GM19397 (cell line): ENCODE data around the gene SULF2.

ENCODE experiments used
- ATAC-seq: cut with Tn5 transposase; IDR thresholded peaks from one replicate; pipeline ENCODE4 v1.9.1; 2021; ENCODE audit warnings: mild to moderate bottlenecking, moderate library complexity; ENCODE audit not compliant: unreplicated experiment

SULF2 gene

DNA sequence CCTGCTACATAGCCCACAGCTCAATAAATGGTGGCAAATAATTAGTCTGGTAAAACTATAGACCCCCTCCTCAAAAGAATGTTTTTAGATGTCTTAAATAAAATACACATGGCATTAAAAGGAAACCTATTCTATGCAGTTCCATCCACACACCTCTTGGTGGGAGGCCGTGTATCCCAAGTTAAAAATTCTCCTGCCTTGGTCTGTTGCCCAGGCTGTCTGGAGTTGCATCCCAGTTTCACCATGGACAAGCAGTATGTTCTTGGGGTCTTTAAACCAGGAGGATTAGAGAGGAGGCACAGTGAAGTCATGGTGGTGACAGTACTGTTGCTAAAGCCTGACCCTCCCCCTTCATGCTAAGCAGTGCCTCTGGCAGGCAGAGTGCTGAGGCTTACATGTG lies 95.5 kb downstream of the SULF2 start:
- no peak for ATAC-seq

DNA sequence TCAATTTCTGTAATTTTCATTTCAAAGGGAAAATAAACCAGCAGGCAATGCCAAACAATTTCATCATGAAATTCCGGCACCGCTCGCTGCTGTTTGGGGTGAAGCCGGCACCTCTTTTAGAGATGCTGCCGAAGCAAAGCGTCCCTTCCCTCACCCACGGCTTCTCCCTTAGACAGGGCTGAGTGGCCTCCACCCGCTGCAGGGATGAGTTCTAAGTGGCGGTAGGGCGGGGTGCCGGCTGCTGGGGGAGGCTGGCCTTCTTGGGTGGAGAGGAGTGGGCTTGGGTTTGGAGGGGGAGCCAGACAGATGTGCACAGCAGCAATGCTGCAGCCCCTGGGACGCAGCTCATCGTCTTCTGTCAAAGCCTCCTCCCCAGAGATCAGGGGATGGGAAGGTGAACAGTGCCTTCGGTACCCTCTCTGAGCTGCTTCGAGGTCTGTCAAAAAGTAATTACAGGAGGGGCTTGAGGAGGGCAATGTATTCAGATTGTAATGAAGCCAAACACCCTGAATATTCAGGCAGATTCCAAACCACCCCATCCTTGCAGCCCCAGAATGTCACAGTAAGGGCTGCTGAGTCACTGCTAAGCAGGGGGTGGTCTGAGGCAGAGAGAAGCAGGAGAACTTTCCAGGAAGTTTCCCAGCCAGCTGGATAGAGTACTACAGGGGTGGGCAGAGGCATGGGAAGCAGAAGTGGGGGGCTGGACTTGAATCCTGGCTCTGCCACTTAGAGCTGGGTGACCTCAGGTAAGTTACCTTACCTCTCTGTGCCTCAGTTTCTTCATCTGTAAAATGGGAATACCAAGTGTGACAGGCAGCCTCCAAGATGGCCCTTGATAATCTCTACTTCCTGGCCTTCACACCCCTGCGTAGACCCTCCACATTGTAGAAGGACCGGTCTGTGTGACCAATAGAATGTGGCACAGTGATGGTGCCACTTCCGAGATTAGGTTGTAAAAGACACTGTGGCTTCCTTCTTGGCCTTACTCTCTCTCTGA lies 96.6 kb downstream of the SULF2 start:
- ATAC-seq: no peak

DNA sequence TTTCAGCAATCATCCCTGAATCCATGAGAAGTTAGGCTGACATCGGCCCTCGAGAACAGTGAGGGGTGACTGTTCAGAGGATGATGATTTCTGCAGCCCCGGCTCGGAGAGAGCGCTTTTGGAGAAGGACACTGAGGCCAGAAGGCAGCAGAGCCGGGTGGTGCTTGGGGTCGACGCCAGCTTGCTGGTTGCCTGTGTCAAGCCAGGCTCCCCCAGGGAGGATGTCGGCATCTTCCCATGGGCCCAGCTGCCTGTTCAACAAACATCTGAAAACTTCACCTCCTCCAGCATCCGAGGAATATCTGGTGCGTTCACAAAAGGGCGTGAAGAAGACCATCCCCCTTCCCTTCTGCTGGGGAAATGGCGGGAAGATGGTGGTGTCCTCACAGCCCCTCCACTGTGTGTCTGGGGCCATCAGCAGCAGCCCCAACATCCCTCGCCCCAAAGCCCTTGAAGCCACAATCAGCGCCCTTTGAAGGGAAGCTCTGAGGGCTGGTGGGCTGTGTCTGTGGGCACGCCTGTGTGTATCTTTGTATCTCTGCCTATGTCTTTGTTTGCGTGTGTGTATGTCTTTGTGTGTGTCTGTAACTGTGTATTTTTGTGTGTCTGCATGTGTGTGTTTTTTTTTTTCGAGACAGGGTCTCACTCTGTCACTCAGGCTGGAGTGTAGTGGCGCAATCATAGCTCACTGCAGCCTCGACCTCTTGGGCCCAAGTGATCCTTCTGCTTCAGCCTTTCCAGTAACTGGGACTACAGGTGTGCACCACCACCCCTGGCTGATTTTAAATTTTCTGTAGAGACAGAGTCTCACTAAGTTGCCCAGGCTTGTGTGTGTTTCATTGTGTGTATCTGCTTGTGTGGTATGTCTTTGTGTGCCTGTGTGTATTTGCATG lies 97.9 kb downstream of the SULF2 start:
- no peak for ATAC-seq

DNA sequence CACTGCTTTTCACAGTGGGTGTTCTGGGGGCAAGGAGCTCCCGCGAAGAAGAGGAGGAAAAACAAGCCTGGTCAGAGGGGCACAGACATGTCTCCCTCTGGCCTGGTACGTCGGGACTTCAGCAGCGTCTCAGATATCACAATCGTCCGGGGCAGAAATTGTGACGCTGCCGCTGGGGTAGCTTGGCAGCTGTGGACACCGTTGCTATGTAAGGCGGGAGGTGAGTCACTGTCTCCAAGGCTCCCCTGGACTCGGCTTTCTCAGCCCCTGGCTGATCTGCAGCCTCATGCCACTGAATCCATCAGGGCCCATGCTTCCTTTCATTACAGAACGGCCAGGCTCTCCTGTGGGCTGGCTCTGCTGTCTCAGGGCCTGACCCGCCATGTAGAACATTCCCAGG lies 98.7 kb downstream of the SULF2 start:
- ATAC-seq: no peak

DNA sequence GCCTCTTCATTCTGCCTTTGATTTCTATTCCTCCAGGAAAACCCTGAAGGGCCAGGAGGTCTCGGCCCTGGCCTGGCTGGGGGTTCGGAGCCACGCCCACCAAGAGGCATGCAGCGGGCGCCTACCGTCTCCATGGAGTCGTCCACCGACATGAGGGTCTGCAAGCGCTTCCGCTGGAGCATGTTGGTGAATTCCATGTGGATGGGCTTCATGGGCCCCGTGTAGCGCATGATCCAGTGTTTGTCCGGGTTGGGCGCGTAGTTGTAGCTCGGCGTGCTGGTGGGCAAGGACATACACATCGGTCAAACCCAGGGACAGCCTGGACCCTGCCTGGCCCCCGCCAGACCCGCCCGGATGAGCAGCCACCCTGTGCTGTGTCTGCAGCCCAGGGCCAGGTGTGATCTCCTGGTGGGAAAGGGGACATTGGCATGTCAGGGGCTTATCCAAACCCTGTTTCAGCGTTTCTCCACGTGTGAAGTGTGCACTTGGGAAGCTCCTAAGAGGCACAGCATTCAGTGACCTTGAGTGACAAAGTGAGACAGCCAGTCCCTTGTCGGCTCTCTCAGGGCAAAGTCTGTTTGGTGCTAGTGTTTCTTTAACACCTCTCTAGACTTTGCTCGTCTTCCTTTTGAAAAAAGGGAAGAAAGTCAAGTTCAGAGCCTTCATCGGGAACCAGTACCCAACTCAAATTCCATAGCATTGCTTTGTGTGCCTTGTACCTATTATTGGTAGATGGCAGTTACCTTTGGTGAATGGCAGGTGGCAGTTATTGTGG lies 100.8 kb downstream of the SULF2 start:
- ATAC-seq: no peak

DNA sequence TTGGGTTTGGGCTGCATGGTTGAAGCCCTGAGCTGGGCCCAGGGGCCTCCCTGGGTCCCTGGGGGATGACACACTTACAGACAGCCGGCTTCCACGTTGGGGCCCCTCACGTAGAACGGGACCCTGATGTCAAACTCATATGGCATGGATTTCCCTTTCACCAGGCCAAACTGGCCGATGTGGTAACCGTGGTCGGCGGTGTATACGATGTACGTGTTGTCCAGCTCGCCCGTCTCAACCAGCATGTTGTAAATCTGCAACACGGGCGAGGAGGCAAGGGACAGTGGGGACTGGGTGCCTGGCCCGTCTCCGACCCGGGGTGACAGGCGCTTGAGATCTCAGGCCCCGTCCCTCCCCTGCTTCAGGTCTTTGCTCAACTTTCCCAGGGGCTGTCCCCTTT lies 102.4 kb downstream of the SULF2 start:
- no peak for ATAC-seq

DNA sequence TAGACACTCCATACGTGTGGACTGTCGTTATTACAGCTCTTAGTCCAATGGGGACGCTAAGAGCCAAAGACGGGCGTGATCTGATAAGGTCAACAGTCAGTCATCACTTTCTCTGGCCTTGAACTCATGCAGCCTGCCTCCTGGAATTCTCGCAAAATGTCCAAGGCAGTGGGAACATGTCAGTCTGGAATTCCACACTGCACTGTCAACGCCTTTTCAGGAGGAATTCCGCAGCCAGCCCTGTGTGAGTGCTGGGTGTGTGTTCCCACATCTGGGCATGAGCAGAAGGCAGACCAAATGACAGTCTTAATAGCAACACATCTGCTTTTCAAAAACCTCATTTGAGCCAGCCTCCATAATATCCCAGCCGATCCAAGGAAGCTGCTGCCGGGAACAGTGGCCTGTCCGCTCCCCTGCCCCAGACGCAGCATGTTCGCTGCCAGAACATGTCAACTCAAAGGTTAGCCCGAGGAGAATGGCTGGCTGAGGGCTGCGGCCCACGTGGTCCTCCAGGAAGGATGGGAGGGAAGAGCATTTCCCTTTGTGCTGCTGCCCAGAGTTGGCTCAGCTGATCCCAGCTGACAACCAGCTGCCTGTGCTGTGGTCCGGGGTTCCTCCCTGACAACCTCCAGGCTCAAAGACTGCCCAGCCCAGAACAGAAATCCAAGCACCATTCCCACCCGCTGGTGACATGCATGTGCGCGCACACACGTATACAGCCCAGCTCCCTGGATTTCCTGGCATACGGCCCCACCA lies 103.1 kb downstream of the SULF2 start:
- no peak for ATAC-seq

DNA sequence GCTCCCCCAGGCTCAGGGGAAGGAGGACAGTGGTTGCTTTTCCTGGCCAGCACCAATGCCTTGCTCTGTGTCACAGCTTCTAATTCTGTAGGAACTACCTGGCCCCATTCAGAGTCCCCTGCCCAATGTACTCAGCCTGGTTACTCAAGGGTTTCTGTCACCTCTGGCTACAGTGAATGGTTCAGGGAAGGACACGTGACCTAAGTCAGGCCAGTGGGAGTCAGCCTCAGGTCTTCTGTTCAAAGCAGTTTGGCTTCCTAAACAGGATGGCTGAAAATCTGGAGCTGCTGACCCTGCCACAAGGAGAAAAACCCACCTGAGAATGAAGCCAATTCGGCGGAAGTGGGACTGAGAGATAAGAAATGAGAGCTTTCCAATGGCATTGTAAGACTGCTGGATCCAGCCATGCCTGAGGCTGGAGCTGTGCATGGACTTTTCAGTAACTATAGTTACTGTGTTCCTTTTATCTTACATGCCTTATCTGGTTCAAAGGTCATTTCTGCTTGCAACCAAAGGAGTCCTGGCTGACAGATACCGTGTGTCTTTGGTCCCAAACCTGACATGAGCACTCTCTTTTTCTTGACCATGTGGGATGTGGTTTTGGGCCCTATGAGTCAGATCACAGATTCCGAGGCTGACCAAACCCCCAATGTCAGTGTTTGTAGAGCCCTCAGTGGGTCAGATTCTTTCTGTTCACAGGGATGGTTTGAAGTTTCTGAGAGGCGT lies 104.3 kb downstream of the SULF2 start:
- ATAC-seq: no peak

DNA sequence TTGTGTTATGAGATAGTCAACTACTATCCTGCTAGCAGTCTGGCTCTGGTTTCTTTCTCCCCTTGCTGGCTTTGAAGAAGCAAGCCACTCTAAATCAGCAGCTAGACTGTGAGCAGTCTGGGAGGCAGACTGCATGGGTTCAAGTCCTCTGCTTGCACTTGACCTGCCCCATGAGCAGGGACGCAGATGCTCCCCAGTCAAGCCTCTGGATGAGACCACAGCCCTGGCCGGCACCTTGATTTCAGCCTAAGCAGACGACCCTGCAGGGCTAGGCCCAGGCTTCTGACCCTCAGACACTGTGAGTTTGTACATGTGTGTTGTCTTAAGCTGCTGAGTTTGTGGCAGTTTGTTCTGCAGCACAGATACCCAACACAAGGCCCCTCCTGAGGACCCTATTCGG lies 105.8 kb downstream of the SULF2 start:
- no peak for ATAC-seq

DNA sequence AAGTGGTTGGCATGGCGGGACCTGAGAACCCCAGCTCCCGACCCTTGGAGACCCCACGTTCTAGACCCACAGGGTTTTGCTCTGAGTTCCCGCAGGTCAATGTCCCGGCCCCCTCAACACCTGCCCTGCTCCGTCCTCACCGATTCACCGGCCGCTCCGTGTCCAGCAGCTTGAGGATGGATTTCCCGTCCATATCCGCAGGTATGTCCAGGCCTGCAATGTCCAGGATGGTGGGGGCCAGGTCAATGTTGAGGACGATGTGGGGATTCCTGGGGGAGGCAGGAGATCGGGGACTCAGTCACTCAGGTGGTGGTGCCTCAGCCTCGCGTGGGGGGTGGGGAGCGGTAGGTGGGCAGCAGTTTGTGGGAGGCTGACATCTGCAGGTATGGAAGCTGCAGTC lies 106.7 kb downstream of the SULF2 start:
- ATAC-seq: no peak

DNA sequence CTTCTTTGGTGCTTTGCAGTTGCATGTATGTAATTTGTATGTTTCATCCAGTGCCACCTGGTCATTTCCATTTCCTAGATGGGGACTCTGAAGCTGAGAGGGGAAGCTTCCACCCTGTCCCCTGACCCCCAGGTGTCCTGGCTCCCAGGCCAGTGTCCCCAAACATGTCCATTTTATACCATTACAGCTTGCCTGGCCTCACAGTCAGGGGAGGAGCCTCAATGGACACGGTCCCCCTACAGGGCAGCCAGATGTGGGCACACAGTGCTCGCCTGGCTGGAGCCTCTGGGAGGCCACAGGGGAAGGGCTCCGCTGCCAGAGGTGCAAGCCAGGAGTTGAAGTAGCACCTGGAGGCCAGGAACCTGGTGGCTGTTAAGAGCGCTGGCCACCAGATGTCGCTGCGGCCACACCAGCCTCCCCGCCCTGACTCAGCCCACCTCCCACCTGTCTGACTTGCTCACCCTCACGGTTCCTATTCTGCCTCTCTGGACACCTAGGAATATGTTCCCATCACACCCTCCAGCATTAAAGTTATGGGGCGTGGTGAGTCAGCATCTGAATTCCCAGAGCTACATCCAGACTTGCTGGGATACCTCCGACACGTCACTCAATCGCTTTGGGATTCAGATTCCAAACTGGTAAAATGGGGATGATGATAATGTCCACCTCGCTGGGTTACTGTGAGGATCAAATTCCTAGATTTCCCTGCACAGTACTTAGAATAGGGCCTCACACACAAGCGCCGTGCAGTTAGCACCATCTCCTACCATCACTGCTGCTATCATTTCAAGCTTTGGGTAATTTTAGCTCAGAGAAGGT lies 107.4 kb downstream of the SULF2 start:
- no peak for ATAC-seq

DNA sequence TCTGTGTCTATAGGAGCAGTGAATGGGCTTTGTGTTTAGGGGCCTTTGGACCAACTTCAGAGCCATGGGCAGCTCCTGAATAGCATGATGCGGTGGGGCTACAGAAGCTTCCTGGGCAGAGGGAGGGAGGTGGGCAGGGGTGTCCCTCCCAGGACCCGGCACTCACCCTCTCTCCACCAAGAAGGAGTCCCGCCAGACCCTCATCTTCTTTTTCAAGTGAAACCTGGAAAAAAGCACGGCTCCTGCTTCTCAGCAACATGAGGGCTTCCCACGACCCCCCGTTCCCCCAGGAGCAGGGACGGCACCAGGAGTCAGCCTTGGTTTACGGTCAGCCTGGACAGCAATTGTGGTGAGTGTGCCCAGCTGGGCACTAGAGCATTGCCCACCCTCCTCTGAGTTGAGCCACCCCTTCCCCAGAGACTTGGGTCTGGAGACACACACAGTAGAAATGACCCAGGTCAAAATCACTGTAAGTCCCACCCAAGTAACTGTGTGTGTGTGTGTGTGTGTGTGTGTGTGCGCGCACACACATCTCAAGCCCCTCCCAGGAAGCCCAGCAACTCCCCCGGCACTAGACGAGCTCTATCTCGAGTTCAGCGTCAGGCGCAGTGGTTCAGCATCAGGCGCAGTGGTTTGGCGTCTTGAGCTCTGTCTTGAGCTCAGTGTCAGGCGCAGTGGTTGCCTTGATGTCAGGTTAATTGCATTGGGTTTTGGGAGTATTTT lies 108.2 kb downstream of the SULF2 start:
- ATAC-seq: no peak

DNA sequence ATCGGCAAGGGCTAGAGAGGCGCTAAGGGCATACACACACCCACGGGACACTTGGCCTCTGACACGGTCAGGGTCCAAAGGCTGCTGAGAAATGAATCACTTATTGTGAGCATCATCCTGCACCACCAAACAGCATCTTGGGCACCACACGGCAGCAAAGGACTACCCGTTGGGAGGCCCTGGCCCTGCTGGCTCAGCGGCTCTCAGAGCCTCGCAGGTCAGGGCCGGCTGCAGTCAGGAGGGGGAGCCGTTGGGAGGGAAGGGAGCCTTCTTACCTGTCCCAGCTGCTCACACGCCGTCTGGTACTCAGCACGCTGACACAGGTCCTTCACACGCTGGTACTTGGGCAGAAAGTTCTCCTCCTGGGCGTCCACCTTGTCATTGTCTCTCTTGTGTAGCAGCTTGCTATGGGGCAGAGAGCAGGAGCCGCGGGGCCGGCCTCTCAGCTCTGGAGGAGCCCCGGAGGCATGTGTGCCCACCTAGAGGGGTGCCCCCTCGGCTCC lies 109.0 kb downstream of the SULF2 start:
- ATAC-seq: no peak

DNA sequence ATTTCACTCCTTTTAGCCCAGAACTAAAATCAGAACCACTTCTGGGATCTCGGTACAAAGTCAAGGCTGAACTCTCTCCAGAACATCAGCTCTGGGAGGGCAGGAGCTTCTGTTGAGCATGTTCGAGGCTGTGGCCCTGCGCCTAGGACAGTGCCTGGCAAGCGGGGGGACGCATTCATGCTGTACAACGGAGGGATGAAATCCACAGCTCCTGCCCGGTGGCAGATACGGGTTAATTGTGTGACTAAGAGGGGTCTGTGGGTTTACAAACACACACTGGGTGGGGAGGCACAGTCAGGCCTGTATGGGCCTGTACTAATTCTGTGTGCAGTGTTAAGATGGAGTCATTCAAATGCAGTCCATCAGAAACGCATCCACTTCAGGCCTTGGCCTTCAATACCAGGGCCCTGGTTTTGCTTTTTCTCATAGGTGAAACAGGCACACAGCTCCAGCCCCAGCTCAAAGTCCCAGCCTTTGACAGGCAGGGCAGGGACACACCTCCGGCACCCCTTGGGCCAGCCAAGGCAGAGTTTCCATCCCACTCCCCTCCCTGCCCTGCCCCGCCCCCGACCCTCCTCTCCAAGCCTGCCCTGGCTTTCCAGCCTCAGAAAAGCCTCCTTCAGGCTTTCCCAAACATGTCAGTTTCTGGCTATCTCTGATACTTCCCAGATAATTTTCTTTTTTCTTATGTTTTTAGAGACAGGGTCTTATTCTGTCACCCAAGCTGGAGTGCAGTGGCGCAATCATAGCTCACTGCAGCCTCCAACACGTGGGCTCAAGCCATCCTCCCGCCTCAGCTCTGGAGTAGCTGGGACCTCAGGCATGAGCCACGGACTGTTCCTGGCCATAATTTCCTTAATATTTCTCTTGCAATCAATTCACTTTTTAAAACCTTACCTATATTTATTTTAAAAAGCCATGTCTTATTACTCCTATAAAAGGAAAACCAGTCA lies 109.8 kb downstream of the SULF2 start:
- no peak for ATAC-seq

DNA sequence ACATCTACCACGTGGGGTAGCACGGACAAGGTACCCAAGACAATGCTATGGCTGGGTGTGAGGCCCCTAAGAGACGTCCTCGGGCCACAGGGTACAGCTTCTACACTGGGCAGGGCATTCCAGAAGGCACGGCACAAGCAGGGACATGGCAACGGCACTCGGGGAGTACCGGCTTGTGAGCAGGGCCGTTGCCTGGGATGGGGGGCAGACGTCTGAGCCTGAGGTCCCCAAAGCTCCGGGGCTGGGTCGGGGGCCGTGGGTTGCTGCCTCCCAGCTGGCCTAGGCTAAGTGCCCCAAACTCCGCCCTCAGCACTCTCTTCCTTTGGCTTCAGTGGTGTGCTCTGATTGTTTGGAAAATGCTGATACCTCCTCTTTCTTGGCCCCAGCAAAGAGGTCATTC lies 110.6 kb downstream of the SULF2 start:
- ATAC-seq: no peak

DNA sequence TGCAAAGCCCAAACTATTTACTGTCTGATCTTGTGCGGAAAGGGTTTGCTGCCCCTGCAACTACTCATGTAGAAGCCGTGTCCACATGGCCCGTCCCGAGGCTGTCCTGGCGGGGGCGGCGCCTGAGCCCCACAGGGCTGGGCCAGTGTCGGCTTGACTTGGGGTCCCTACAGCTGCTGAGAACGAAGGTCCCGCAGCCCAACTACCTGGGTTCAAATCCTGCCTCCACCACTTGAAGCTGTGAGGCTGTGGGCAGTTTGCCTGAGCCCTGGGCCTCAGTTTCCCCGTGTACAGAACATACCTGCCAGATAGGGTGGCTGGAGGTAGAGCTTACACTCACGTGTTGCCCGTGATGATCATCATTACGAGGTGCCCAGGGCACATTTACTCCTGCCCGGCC lies 111.1 kb downstream of the SULF2 start:
- no peak for ATAC-seq

DNA sequence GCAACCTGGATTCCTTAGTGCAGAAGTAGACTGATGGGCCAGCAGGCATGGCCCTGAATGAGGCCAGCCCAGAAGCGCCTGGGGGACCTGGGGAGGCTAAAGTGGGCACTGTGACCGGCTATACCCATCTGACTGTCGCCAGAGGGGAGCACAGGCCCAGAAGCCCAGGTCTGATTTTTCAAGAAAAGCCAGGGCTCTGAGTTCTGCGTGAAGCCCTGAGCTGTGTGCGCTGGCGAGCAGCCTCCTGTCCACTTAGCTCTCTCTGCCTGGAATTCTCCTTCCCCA lies 111.7 kb downstream of the SULF2 start:
- ATAC-seq: no peak
